Measurements from ENCODE around the gene TCF4.

The TCF4 gene

GRCh38 chr18:55444536-55444935, 143.5 kb downstream of the TCF4 start:
- DNase-seq (ENCODE audit: low read depth in 1 of 2, low spot score in 1 of 2) = no peak

GRCh38 chr18:55443776-55444175, 144.2 kb downstream of the TCF4 start:
- no peak for DNase-seq (ENCODE audit: low read depth in 1 of 2, low spot score in 1 of 2)

DNA sequence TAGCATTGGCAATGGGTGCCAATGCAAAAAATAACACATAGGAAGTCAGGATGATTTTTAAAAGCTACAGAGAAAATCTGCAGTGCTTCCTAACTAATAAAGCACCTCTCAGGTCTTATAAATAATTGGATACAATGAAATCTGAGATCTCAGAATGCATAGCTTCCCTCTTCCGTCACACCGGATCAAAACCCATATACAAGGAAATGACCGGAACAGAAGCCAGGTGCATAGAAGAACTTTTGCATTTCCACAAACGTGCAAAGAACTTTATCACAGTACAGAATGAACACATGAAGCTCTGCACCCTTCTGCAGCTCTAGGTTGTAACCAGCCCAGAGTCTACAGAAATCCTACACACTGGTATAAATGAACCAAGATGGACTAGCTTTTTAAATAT, 145.4 kb downstream of the TCF4 start:
- DNase-seq (ENCODE audit: low read depth in 1 of 2, low spot score in 1 of 2) = no peak

DNA sequence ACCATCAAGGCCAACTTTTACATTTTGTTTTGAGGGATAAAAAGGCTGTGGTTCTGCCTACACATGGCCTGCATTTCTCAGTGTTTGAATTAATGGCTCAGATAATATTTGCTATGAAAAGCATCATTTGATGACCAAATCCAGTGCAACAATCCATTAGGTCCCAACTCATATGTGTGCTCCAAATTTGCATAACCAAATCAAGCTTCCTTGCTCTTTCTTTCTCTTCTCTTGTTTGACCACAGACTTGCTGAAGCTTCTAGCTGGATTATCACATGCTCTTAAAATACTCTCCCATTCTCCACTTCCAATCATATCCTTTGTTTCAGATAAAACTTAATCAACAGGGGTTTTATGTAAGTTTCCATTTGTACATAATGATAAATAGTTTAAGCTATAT, 147.0 kb downstream of the TCF4 start:
- no peak for DNase-seq (ENCODE audit: low read depth in 1 of 2, low spot score in 1 of 2)

DNA sequence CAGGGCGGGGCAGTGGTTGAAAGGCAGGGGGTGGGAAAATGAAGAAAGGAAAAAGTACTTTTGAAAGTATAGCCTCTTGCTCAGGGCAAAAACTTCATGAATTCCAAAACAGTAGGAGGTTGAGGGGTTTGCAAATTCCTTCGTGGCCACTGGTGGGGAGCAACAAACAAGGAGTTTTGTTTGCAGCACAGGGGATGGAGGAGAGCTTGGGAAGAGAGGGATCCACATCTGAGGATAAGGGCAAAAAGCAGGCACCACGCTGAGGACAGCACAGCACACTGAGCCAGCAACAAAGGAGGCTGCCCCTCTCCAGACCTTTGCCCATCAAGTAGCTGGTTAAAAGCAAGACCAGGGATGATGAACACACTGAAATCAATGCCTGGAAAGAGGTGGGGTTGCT, 148.9 kb downstream of the TCF4 start:
- DNase-seq (ENCODE audit: low read depth in 1 of 2, low spot score in 1 of 2) = no peak

GRCh38 chr18:55435592-55435991, 152.4 kb downstream of the TCF4 start:
- no peak for DNase-seq (ENCODE audit: low read depth in 1 of 2, low spot score in 1 of 2)

DNA sequence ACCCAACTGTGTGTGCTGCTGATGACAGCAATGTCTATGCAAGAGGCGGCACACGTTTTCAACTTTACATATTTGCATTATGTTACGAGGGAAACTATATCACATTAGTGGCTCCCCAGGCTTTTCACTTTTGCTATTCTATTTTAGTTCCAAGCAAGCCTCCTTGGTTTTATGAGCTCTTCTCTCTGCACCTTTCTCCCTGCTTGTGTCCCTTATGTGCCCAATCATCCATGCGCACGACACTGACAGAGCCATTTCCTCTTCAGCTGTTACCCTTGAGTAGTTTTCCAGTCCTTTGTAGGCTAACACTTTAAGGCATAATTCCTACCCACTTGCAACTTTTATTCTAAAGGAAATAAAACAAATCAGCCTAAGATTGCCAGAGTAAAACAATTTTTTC, 154.3 kb downstream of the TCF4 start:
- no peak for DNase-seq (ENCODE audit: low read depth in 1 of 2, low spot score in 1 of 2)

DNA sequence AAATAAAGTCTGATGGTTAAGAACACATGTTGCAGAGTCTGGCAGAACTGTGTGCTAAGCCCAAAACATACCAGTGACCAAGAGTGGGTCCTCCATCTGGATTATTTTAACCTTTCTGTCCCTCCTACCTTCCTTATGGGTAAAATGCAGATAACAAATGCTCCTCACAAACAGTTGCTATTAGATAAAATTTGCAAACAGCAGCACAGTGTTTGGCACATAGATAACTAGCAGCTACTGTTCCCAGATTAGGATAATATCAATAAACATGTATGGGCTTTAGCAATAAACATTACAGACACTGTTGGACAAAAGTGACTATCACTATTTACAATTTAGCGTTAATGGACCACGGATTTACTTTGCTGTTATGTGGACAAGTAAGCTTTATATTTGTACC, 154.9 kb downstream of the TCF4 start:
- no peak for DNase-seq (ENCODE audit: low read depth in 1 of 2, low spot score in 1 of 2)

GRCh38 chr18:55432307-55433040, 155.5 kb downstream of the TCF4 start:
- DNase-seq (ENCODE audit: low read depth in 1 of 2, low spot score in 1 of 2) = no peak

DNA sequence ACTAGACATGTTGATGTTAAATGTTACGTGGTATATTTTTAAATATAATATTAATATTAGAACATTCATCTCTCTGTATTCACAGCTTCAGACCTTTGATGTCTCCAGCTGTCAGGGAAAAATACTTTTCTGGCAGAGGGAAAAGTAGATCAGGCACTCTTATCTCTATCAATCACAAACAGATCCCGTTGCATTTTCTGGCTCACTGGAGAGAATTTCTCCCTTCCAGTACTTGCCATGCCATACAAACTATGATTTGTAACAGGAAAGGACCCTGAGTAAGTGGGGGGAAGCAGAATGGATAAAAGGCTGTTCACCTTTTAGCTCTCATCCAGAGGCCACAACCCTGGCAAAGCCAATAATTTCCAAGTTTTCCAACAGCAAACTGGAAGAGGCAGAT, 158.0 kb downstream of the TCF4 start:
- no peak for DNase-seq (ENCODE audit: low read depth in 1 of 2, low spot score in 1 of 2)

GRCh38 chr18:55427951-55428350, 160.0 kb downstream of the TCF4 start:
- no peak for DNase-seq (ENCODE audit: low read depth in 1 of 2, low spot score in 1 of 2)

GRCh38 chr18:55425698-55426097, 162.3 kb downstream of the TCF4 start:
- DNase-seq (ENCODE audit: low read depth in 1 of 2, low spot score in 1 of 2) = no peak

DNA sequence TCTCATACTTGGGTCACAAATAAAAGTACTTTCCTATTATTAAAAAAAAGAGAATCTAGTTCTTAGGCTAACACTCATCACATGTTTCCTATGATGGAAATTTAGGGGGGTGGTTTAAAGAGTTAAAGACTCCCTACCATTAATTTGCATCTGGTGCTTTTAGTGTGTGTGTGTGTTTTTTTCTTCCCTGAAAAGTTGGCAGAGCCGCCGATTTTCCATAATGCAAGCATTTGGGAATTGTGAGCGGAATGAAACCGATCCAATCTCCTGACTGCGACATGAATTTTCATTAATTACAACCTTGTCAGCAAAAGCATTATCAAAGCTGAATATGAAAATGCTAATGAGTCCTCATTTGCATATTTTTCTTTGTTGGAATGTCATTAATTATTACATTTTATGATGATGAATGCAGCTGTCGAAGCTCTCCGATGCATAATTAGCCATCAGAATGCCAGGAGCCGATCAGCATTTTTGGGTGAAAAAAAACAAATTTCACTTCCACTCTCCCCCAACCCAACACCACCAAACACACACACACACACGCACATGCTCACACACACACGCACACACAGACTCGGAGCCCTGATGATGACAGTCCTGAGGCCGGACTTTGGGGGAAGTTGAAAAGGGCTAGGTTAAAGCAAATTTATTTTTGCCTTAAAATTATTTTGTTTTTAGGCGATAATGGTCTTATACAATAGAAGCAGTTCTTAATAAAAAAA, 165.4 kb downstream of the TCF4 start:
- DNase-seq (ENCODE audit: low read depth in 1 of 2, low spot score in 1 of 2) = no peak

DNA sequence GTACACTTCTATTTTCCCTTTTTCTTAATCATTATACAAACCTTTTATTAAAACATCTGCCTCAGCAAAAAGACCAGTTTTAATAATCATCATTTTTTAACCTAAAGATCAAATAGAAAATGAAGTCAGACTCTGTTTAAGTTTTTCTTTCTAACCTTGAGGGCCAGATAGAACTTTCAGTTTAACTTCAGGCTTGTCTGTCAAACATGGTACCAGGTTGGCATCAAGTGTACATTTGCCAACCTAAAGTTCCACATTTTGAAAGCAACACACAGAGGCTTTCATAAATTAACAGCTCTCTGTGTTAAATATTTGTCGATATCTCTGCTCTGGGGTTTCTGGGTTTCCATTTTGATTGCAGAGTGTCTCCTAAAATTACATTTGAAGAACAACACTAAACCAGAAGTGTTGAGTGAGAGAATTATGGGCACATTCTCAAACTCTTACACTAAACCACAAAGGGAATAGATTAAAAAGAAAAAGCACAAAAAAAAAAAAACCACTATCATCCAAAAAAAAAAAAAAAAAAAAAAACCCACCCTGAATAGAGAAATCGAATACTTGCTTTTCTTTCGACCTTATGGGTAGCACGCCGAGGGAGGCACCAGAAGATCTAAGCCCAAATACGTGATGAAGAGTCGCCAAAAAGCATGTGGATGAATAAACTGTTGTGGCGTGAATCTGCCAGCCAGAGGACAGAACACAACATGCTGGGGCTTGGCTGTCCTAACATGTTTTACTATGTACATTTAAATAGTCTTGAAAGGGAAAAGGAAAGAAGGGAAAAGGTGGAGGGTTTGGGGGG, 166.2 kb downstream of the TCF4 start:
- no peak for DNase-seq (ENCODE audit: low read depth in 1 of 2, low spot score in 1 of 2)

DNA sequence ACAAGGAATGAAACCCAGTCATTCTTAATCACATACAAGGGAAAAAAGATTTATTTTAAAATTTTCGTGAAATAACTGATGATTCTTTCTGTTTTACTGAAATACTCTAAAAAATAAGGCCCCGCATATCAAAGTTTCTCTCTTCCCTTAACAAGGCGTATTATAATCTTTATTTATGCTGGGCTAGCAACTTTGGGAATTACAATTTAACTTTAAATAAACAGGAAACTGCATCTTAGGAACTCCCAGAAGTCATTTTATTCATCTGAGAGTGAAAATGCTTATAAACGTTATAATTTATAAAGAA, 166.7 kb downstream of the TCF4 start:
- DNase-seq (ENCODE audit: low read depth in 1 of 2, low spot score in 1 of 2) = no peak

- DNase-seq (ENCODE audit: low read depth in 1 of 2, low spot score in 1 of 2) = no peak
Observed at GRCh38 chr18:55420665-55421307, 167.2 kb downstream of the TCF4 start.

GRCh38 chr18:55419947-55420664, 167.9 kb downstream of the TCF4 start:
- DNase-seq (ENCODE audit: low read depth in 1 of 2, low spot score in 1 of 2) = no peak

GRCh38 chr18:55419132-55419946, 168.7 kb downstream of the TCF4 start:
- DNase-seq (ENCODE audit: low read depth in 1 of 2, low spot score in 1 of 2) = no peak

DNA sequence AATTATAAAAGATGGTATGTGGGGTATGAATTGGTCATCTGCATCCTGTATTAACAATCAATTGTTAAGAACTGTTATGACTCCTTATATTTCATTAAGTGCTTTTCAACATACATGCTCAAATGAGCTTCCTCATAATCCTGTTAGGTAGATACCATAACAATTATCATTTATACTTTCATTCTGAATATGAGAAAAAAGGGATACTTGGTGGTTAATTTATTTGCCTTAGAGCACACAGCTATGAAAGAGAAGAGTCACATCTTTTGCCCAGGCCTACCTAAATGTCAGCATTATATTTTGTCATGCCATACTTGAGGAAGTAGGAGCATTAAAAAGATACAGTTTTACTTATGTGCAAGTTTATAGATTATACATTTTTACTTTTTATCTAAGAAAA, 169.6 kb downstream of the TCF4 start:
- no peak for DNase-seq (ENCODE audit: low read depth in 1 of 2, low spot score in 1 of 2)

- DNase-seq (ENCODE audit: low read depth in 1 of 2, low spot score in 1 of 2) = no peak
Observed at GRCh38 chr18:55416791-55417190, 171.2 kb downstream of the TCF4 start.
